Endothelial cell of umbilical vein (primary cell): Measurements from ENCODE around the gene HIF1AN. TPM values are rescaled to one million over a fixed set of nuclear protein-coding genes. Genes with fewer than 3 reads are reported as not detected.

Experiments
- BruUV-seq: library from RNA; stranded (reverse); fragments of 400-500 nt; replicated peaks from 2 replicates; lab custom pipeline; 2021; lab: Mats Ljungman, UMichigan
- CTCF ChIA-PET: fragments of 300-600, 350-600 bp; sonication (Branson Sonifier 250); formaldehyde crosslinking; loops from one replicate; lab custom pipeline; 2021; ENCODE audit warnings: antibody characterized with exemption, inconsistent platforms; lab: Charles Lee
- POLR2A ChIA-PET: fragments of 300-600, 350-600 bp; sonication (Branson Sonifier 250); formaldehyde crosslinking; loops from one replicate; lab custom pipeline; 2021; ENCODE audit warnings: antibody characterized with exemption, inconsistent platforms; lab: Charles Lee
- DNase-seq: peaks from one replicate; pipeline ENCODE4 v3.0.0-alpha.2; 2011; ENCODE audit warnings: low read depth, low spot score
- FAIRE-seq: peaks from 2 replicates; lab custom pipeline; 2011; peaks lifted over from hg19 to GRCh38; lab: Jason Lieb, UNC
- H2AFZ ChIP-seq: 2 replicates; pipeline ENCODE4 v1.6.0; 2012; ENCODE audit warnings: low read depth, low read length, control low read depth, inconsistent platforms
- H3K27ac ChIP-seq: 2 replicates; pipeline ENCODE4 v1.5.1; 2011; ENCODE audit warnings: low read depth, mild to moderate bottlenecking, control low read depth, low read length, moderate library complexity; ENCODE audit not compliant: insufficient read depth
- H3K27me3 ChIP-seq, 2 experiments: 2 replicates each; pipeline versions ENCODE4 v1.6.0 to v1.6.1; 2011; ENCODE audit warnings: low read length in 2 of 2, mixed read lengths in 1 of 2; ENCODE audit not compliant: control insufficient read depth in 2 of 2, insufficient read depth in 2 of 2
- H3K36me3 ChIP-seq, 2 experiments: 2 replicates in 1 of 2; 3 replicates in 1 of 2; pipeline ENCODE4 v1.5.1; 2011; ENCODE audit warnings: low read length in 2 of 2, mild to moderate bottlenecking in 1 of 2, moderate library complexity in 1 of 2; ENCODE audit not compliant: control insufficient read depth in 2 of 2, insufficient read depth in 2 of 2; ENCODE audit errors: extremely low read depth in 1 of 2
- H3K4me1 ChIP-seq: 3 replicates; pipeline ENCODE4 v1.5.1; 2011; ENCODE audit warnings: mild to moderate bottlenecking, low read length; ENCODE audit not compliant: control insufficient read depth, insufficient read depth; ENCODE audit errors: extremely low read depth
- H3K4me2 ChIP-seq: 2 replicates; pipeline ENCODE4 v1.6.1; 2011; ENCODE audit warnings: low read length, control low read depth, mixed read lengths; ENCODE audit not compliant: insufficient read depth
- H3K4me3 ChIP-seq, 3 experiments: fragments of 200-600 bp in 1 of 3; sonication (generic), shearing (Covaris generic) in 1 of 3; replicated peaks in 1 of 3; 2 replicates each; pipeline ENCODE4 v1.5.1; 2011 to 2016; ENCODE audit warnings: control low read depth in 3 of 3, low read length in 3 of 3, mild to moderate bottlenecking in 2 of 3, inconsistent platforms in 1 of 3, low read depth in 1 of 3, moderate library complexity in 1 of 3; ENCODE audit not compliant: insufficient read depth in 1 of 3
- H3K79me2 ChIP-seq: 2 replicates; pipeline ENCODE4 v1.6.0; 2012; ENCODE audit warnings: low read length, inconsistent platforms; ENCODE audit not compliant: control insufficient read depth, insufficient read depth
- H3K9ac ChIP-seq: replicated peaks from 2 replicates; pipeline ENCODE3; 2011; ENCODE audit warnings: low read length, control low read depth; ENCODE audit not compliant: insufficient read depth; ENCODE audit errors: extremely low read depth
- H3K9me1 ChIP-seq: replicated peaks from 3 replicates; pipeline ENCODE4 v1.6.0; 2011; ENCODE audit warnings: mild to moderate bottlenecking, low read length; ENCODE audit not compliant: control insufficient read depth, insufficient read depth; ENCODE audit errors: extremely low read depth
- H3K9me3 ChIP-seq: replicated peaks from 2 replicates; pipeline ENCODE4 v1.5.1; 2012; ENCODE audit warnings: low read length, inconsistent platforms; ENCODE audit not compliant: control insufficient read depth, insufficient read depth
- H4K20me1 ChIP-seq: replicated peaks from 2 replicates; pipeline ENCODE3; 2011; ENCODE audit warnings: mild to moderate bottlenecking, low read length; ENCODE audit not compliant: control insufficient read depth, insufficient read depth; ENCODE audit errors: extremely low read depth
- CTCF ChIP-seq, 2 donors: IDR thresholded peaks; 1 replicate in 1 of 2; 2 replicates in 1 of 2; pipeline ENCODE4 v1.5.1; 2011; ENCODE audit warnings: low read length in 2 of 2, mild to moderate bottlenecking in 2 of 2, moderate library complexity in 2 of 2, control low read depth in 1 of 2, inconsistent platforms in 1 of 2, low read depth in 1 of 2; ENCODE audit not compliant: insufficient read depth in 1 of 2; ENCODE audit errors: extremely low read depth in 1 of 2
- EZH2 ChIP-seq: IDR thresholded peaks from 2 replicates; pipeline ENCODE4 v1.6.1; 2012; ENCODE audit warnings: borderline replicate concordance, low read depth, mild to moderate bottlenecking, moderate library complexity, low read length, inconsistent platforms; ENCODE audit not compliant: severe bottlenecking
- FOS ChIP-seq: IDR thresholded peaks from 2 replicates; pipeline ENCODE4 v1.6.1; 2011; ENCODE audit warnings: mild to moderate bottlenecking, low read length, moderate library complexity, borderline replicate concordance; ENCODE audit not compliant: insufficient read depth
- GATA2 ChIP-seq: IDR thresholded peaks from 2 replicates; pipeline ENCODE4 v1.7.0; 2011; ENCODE audit warnings: low read depth, mild to moderate bottlenecking, moderate library complexity, mixed read lengths, low read length; ENCODE audit not compliant: insufficient read length, insufficient read depth
- JUN ChIP-seq: IDR thresholded peaks from 2 replicates; pipeline ENCODE4 v1.6.1; 2011; ENCODE audit warnings: borderline replicate concordance, low read depth; ENCODE audit not compliant: insufficient read length, insufficient read depth
- MYC ChIP-seq: IDR thresholded peaks from one replicate; pipeline ENCODE4 v1.6.1; 2011; ENCODE audit warnings: mild to moderate bottlenecking, low read depth, low read length
- POLR2A ChIP-seq: IDR thresholded peaks from 2 replicates; pipeline ENCODE4 v1.6.1; 2012; ENCODE audit warnings: low read depth, mild to moderate bottlenecking, control low read depth, low read length
- POLR2AphosphoS5 ChIP-seq: IDR thresholded peaks from 2 replicates; pipeline ENCODE4 v1.6.1; 2012; ENCODE audit warnings: low read depth, mild to moderate bottlenecking, control low read depth, low read length, moderate library complexity; ENCODE audit not compliant: insufficient read depth
- dilution Hi-C: fragments of 300-500 bp; cut with MboI; formaldehyde crosslinking; loops from one replicate; pipeline ENCODE4 v1.15.0; 2019; ENCODE audit warnings: low sequenced_read_pairs; ENCODE audit not compliant: extremely low pct_ligation_motif_present
- intact Hi-C: fragments of 100-400 bp; cut with micrococcal nuclease; formaldehyde crosslinking; loops from one replicate; pipeline ENCODE4 v1.10.0; 2022
- polyA plus RNA-seq, 4 experiments: library from polyadenylated mRNA; depleted of rRNA in 3 of 4; stranded (reverse) in 3 of 4; unstranded in 1 of 4; fragments of >200 nt; gene quantifications; 2 replicates each; pipeline versions ENCODE4 v1.2.1 to v1.2.3, GENCODE V29; 2011 to 2012; ENCODE audit warnings: missing spikeins in 1 of 4
- total RNA-seq: library from RNA; stranded (reverse); gene quantifications from 2 replicates; pipeline ENCODE4 v1.2.3, GENCODE V29; 2021

Gene HIF1AN
- total and polyA plus RNA-seq, 2 donors (not counting 3 experiments of a cell fraction or from before 2014, with no cell fraction given): 7.3 to 34.0 TPM

GRCh38 chr10:100504096-100504495 is 31.6 kb upstream of the HIF1AN start:
- no peaks in the 10 kb centered on the region for H3K4me1 ChIP-seq
- intact Hi-C loops: no loop called here
- no peak overlapping the region for H3K9ac ChIP-seq
- FAIRE-seq: no peak
- peaks cover 0 to 2% of the 10 kb centered on the region in 2 experiments for H3K36me3 ChIP-seq
- BruUV-seq: no TSS peak
- H3K4me3 ChIP-seq: no peak overlapping the region
- H3K27me3 ChIP-seq: no peaks in the 10 kb centered on the region
- H3K9me1 ChIP-seq: no peaks in the 10 kb centered on the region
- dilution Hi-C loops: no loop called here
- no peak for DNase-seq
- H3K79me2 ChIP-seq: no peaks in the 10 kb centered on the region
- ChIA-PET POLR2A (no interaction called here), CTCF (interaction anchor here (1.3 to 2.5 kb wide), 2 partner anchors 11 to 22 kb away, joined by 3 to 10 read pairs; no protein-coding TSS in a partner anchor)
- no peaks in the 10 kb centered on the region for H4K20me1 ChIP-seq
- H3K4me2 ChIP-seq: no peak overlapping the region
- H3K27ac ChIP-seq: no peak overlapping the region
- no peak overlapping the region for H2AFZ ChIP-seq
- no peaks in the 10 kb centered on the region for H3K9me3 ChIP-seq
- TF ChIP-seq JUN: no peak
- no peak for TF ChIP-seq MYC
- no peak for TF ChIP-seq POLR2A
- no peak for TF ChIP-seq EZH2
- TF ChIP-seq CTCF (IDR thresholded peaks at IDR 0.05; ENCODE audit: extremely low read depth in 1 of 2, insufficient read depth in 1 of 2, low read depth in 1 of 2, low read length in 2 of 2): no peak
- no peak for TF ChIP-seq POLR2AphosphoS5
- no peak for TF ChIP-seq FOS
- TF ChIP-seq GATA2: no peak
